Measurements from ENCODE around the gene CD164. TPM values are rescaled to one million over a fixed set of nuclear protein-coding genes. Genes with fewer than 3 reads are reported as not detected.

CD164 gene
- polyA plus RNA-seq, 1 of the 3 experiments (the other 2 are of a cell fraction), result 83.4 TPM

- H3K9ac ChIP-seq, result no peak overlapping the region
- no peaks in the 10 kb centered on the region for H3K36me3 ChIP-seq (replicated peaks in 1 of 2; ENCODE audit: control insufficient read depth in 1 of 2, insufficient read depth in 2 of 2, low read length in 1 of 2)
- H2AFZ ChIP-seq (ENCODE audit: low read depth), result no peak overlapping the region
- no peak overlapping the region for H3K27ac ChIP-seq (ENCODE audit: low read depth in 2 of 2, low read length in 1 of 2)
- H4K20me1 ChIP-seq (ENCODE audit: insufficient read depth), result no peaks in the 10 kb centered on the region
- no peak overlapping the region for H3K4me2 ChIP-seq
- TF ChIP-seq CTCF (IDR thresholded peaks at IDR 0.05) (no peak), RCOR1 (IDR thresholded peaks at IDR 0.05; ENCODE audit: low read length) (no peak), TAF1 (IDR thresholded peaks at IDR 0.05; ENCODE audit: borderline replicate concordance, low read depth, low read length) (no peak), CHD2 (IDR thresholded peaks at IDR 0.05; ENCODE audit: low read length, partially characterized antibody) (no peak), MEF2A (IDR thresholded peaks at IDR 0.05; ENCODE audit: borderline replicate concordance, low read depth) (no peak), TCF12 (IDR thresholded peaks at IDR 0.05) (no peak), EP300 (IDR thresholded peaks at IDR 0.05; ENCODE audit: borderline replicate concordance in 1 of 2, low read depth in 1 of 2, low read length in 1 of 2) (no peak), RXRA (IDR thresholded peaks at IDR 0.05; ENCODE audit: borderline replicate concordance, low read depth) (no peak), GATA2 (CRISPR knock-in tag; IDR thresholded peaks at IDR 0.05) (no peak)
- TF ChIP-seq, protein P1, sequence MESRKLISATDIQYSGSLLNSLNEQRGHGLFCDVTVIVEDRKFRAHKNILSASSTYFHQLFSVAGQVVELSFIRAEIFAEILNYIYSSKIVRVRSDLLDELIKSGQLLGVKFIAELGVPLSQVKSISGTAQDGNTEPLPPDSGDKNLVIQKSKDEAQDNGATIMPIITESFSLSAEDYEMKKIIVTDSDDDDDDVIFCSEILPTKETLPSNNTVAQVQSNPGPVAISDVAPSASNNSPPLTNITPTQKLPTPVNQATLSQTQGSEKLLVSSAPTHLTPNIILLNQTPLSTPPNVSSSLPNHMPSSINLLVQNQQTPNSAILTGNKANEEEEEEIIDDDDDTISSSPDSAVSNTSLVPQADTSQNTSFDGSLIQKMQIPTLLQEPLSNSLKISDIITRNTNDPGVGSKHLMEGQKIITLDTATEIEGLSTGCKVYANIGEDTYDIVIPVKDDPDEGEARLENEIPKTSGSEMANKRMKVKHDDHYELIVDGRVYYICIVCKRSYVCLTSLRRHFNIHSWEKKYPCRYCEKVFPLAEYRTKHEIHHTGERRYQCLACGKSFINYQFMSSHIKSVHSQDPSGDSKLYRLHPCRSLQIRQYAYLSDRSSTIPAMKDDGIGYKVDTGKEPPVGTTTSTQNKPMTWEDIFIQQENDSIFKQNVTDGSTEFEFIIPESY (IDR thresholded peaks at IDR 0.05; ENCODE audit: borderline replicate concordance, low read depth), result no peak
- TF ChIP-seq, protein P2, sequence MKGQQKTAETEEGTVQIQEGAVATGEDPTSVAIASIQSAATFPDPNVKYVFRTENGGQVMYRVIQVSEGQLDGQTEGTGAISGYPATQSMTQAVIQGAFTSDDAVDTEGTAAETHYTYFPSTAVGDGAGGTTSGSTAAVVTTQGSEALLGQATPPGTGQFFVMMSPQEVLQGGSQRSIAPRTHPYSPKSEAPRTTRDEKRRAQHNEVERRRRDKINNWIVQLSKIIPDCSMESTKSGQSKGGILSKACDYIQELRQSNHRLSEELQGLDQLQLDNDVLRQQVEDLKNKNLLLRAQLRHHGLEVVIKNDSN (IDR thresholded peaks at IDR 0.05; ENCODE audit: borderline replicate concordance, low read depth), result no peak
- TF ChIP-seq, protein P3, sequence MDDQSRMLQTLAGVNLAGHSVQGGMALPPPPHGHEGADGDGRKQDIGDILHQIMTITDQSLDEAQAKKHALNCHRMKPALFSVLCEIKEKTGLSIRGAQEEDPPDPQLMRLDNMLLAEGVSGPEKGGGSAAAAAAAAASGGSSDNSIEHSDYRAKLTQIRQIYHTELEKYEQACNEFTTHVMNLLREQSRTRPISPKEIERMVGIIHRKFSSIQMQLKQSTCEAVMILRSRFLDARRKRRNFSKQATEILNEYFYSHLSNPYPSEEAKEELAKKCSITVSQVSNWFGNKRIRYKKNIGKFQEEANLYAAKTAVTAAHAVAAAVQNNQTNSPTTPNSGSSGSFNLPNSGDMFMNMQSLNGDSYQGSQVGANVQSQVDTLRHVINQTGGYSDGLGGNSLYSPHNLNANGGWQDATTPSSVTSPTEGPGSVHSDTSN (IDR thresholded peaks at IDR 0.05), result no peak
- H3F3A ChIP-seq (replicated peaks; ENCODE audit: insufficient read depth), result no peaks in the 10 kb centered on the region
- no peaks in the 10 kb centered on the region for H3K9me3 ChIP-seq
- 33% methylated on average over 1 of the region's 2 CpGs for WGBS (ENCODE audit: low lambda C conversion rate)
- no peaks in the 10 kb centered on the region for H3K9me2 ChIP-seq
- H3K27me3 ChIP-seq (ENCODE audit: insufficient read depth), result no peaks in the 10 kb centered on the region
- ChIA-PET POLR2A (no interaction called here), CTCF (interaction anchor here (0.7 kb wide), 2 partner anchors 145 to 194 kb away, joined by 3 read pairs; no protein-coding TSS in a partner anchor)
- no peaks in the 10 kb centered on the region; a peak in 1 of 4 replicates for H3K4me1 ChIP-seq (ENCODE audit: control insufficient read depth in 1 of 2, insufficient read depth in 2 of 2, low read depth in 1 of 2, low read length in 1 of 2)
- DNase-seq, result no peak
- no peaks in the 10 kb centered on the region for H3K79me2 ChIP-seq (ENCODE audit: insufficient read depth)
- no peak overlapping the region for H3K4me3 ChIP-seq (ENCODE audit: low read depth in 2 of 2, low read length in 1 of 2)
Measured at GRCh38 chr6:109332748-109333147, 49.5 kb downstream of the CD164 start.

- Histone ChIP-seq H3F3A (replicated peaks; ENCODE audit: insufficient read depth) (no peaks in the 10 kb centered on the region), H3K9me3 (no peaks in the 10 kb centered on the region), H4K20me1 (ENCODE audit: insufficient read depth) (no peaks in the 10 kb centered on the region), H2AFZ (ENCODE audit: low read depth) (no peak overlapping the region), H3K4me2 (no peak overlapping the region), H3K36me3 (replicated peaks in 1 of 2; ENCODE audit: control insufficient read depth in 1 of 2, insufficient read depth in 2 of 2, low read length in 1 of 2) (no peaks in the 10 kb centered on the region), H3K9ac (no peak overlapping the region), H3K4me3 (ENCODE audit: low read depth in 2 of 2, low read length in 1 of 2) (no peak overlapping the region), H3K4me1 (ENCODE audit: control insufficient read depth in 1 of 2, insufficient read depth in 2 of 2, low read depth in 1 of 2, low read length in 1 of 2) (no peaks in the 10 kb centered on the region; a peak in 1 of 4 replicates), H3K9me2 (no peaks in the 10 kb centered on the region), H3K27ac (ENCODE audit: low read depth in 2 of 2, low read length in 1 of 2) (no peak overlapping the region), H3K27me3 (ENCODE audit: insufficient read depth) (no peaks in the 10 kb centered on the region), H3K79me2 (ENCODE audit: insufficient read depth) (no peaks in the 10 kb centered on the region)
- no peak for DNase-seq
- CTCF ChIA-PET, result no interaction called here
- POLR2A ChIA-PET, result no interaction called here
- TF ChIP-seq EP300 (IDR thresholded peaks at IDR 0.05; ENCODE audit: borderline replicate concordance in 1 of 2, low read depth in 1 of 2, low read length in 1 of 2), result no peak
- TF ChIP-seq CTCF (IDR thresholded peaks at IDR 0.05), result no peak
- TF ChIP-seq NFIC (IDR thresholded peaks at IDR 0.05; ENCODE audit: borderline replicate concordance), result no peak
- no peak for TF ChIP-seq FOXJ3 (CRISPR knock-in tag; IDR thresholded peaks at IDR 0.05)
- TF ChIP-seq MAX (IDR thresholded peaks at IDR 0.05; ENCODE audit: low read depth), result no peak
- TF ChIP-seq SMC3 (IDR thresholded peaks at IDR 0.05; ENCODE audit: low read depth, low read length), result no peak
- no peak for TF ChIP-seq FOSL2 (IDR thresholded peaks at IDR 0.05; ENCODE audit: borderline replicate concordance, low read depth)
- no peak for TF ChIP-seq RFX5 (IDR thresholded peaks at IDR 0.05; ENCODE audit: low read length)
- TF ChIP-seq, protein P3 (IDR thresholded peaks at IDR 0.05), result no peak
- TF ChIP-seq POLR2AphosphoS5 (IDR thresholded peaks at IDR 0.05; ENCODE audit: low read depth, low read length), result no peak
Measured at GRCh38 chr6:109331081-109331480, 51.2 kb downstream of the CD164 start.
